HG03520 (cell line): Measurements from ENCODE around the gene WNT3.
"Not testable (repeated sequence)": the region's sequence is repeated elsewhere in the genome, so short reads cannot be mapped to it uniquely, and the experiment has no call there.

Experiments used
- ATAC-seq: cut with Tn5 transposase; IDR thresholded peaks from one replicate; pipeline ENCODE4 v1.9.1; 2021; ENCODE audit warnings: mild to moderate bottlenecking, moderate library complexity; ENCODE audit not compliant: unreplicated experiment

WNT3 gene

GRCh38 chr17:46766493-46767491 is 51.7 kb downstream of the WNT3 start:
- ATAC-seq: no peak

- ATAC-seq: no peak
These were observed 53.0 kb downstream of the WNT3 start for GRCh38 chr17:46765453-46765852.

- ATAC-seq: no peak
These were observed 53.6 kb downstream of the WNT3 start for GRCh38 chr17:46764709-46765401.

GRCh38 chr17:46764000-46764708 is 54.3 kb downstream of the WNT3 start:
- ATAC-seq: no peak

- ATAC-seq: no peak
These were observed 55.1 kb downstream of the WNT3 start for GRCh38 chr17:46763416-46763815.

GRCh38 chr17:46759141-46759540 is 59.4 kb downstream of the WNT3 start:
- no peak for ATAC-seq

- ATAC-seq: no peak
These were observed 59.9 kb downstream of the WNT3 start for GRCh38 chr17:46758614-46759013.

GRCh38 chr17:46757588-46757987 is 60.9 kb downstream of the WNT3 start:
- ATAC-seq: not testable (repeated sequence)

- ATAC-seq: no peak
These were observed 61.6 kb downstream of the WNT3 start for GRCh38 chr17:46756861-46757260.

GRCh38 chr17:46756081-46756735 is 62.3 kb downstream of the WNT3 start:
- ATAC-seq: no peak

- no peak for ATAC-seq
These were observed 64.7 kb downstream of the WNT3 start for GRCh38 chr17:46753776-46754175.

- ATAC-seq: no peak
These were observed 67.1 kb downstream of the WNT3 start for GRCh38 chr17:46751425-46751824.

GRCh38 chr17:46745376-46745775 is 73.1 kb downstream of the WNT3 start:
- no peak for ATAC-seq

- no peak for ATAC-seq
These were observed 74.1 kb downstream of the WNT3 start for GRCh38 chr17:46744441-46744840.

GRCh38 chr17:46742565-46743270 is 75.8 kb downstream of the WNT3 start:
- no peak for ATAC-seq

GRCh38 chr17:46741122-46741730 is 77.3 kb downstream of the WNT3 start:
- no peak for ATAC-seq

GRCh38 chr17:46739982-46740381 is 78.5 kb downstream of the WNT3 start:
- no peak for ATAC-seq

GRCh38 chr17:46738544-46738943 is 79.9 kb downstream of the WNT3 start:
- ATAC-seq: no peak

GRCh38 chr17:46737326-46737725 is 81.2 kb downstream of the WNT3 start:
- no peak for ATAC-seq

- no peak for ATAC-seq
These were observed 82.4 kb downstream of the WNT3 start for GRCh38 chr17:46736100-46736499.
